K562 (cell line): ENCODE results near the gene PLGRKT. TPM values are rescaled to one million over a fixed set of nuclear protein-coding genes. Genes with fewer than 3 reads are reported as not detected.

ENCODE experiments used
- ELK1 ChIP-seq: sonication (generic); formaldehyde crosslinking; IDR thresholded peaks from 2 replicates; pipeline ENCODE4 v1.8.1; 2022; ENCODE audit warnings: missing genetic modification reagents
- HDAC2 ChIP-seq: fragments of 450-650 bp; IDR thresholded peaks from 2 replicates; pipeline ENCODE4 v1.6.1; 2016; ENCODE audit warnings: mild to moderate bottlenecking
- NCOA6 ChIP-seq: fragments of 450-650 bp; IDR thresholded peaks from 2 replicates; pipeline ENCODE4 v1.6.1; 2017; ENCODE audit warnings: mild to moderate bottlenecking
- SIX5 ChIP-seq, 2 experiments: IDR thresholded peaks; 2 replicates each; pipeline ENCODE4 v1.6.1; 2011; ENCODE audit warnings: low read length in 2 of 2, borderline replicate concordance in 1 of 2, low read depth in 1 of 2, mild to moderate bottlenecking in 1 of 2, moderate library complexity in 1 of 2; ENCODE audit not compliant: insufficient read depth in 1 of 2
- polyA plus RNA-seq, 8 experiments: library from polyadenylated mRNA; depleted of rRNA in 4 of 8; stranded (reverse) in 5 of 8; unstranded in 3 of 8; fragments of >200 nt; fragmentation: Nextera tagmentation in 2 of 8; fragmentation: Illumina TruSeq in 1 of 8; extraction: Ambion mirVana in 2 of 8; extraction: Trizol in 1 of 8; gene quantifications; 2 replicates each; pipeline versions ENCODE4 v1.2.1 to v1.2.3, GENCODE V29; 2011 to 2014; ENCODE audit warnings: inconsistent platforms in 1 of 8, missing spikeins in 1 of 8
- total RNA-seq, 7 experiments: library from RNA; depleted of rRNA in 6 of 7; stranded (reverse); fragments of >200 nt in 6 of 7; fragmentation: Illumina TruSeq in 2 of 7; extraction: Trizol in 2 of 7; gene quantifications; 2 replicates each; pipeline versions ENCODE4 v1.2.1 to v1.2.3, GENCODE V29; 2011 to 2021; ENCODE audit warnings: low replicate concordance in 1 of 7
- TF ChIP-seq, protein P1 (sequence below): sonication (generic); formaldehyde crosslinking; IDR thresholded peaks from 2 replicates; pipeline ENCODE4 v1.8.1; 2023; ENCODE audit warnings: missing genetic modification reagents, mild to moderate bottlenecking, borderline replicate concordance
- TF ChIP-seq, protein P2 (sequence below): fragments of 450-650 bp; formaldehyde crosslinking; IDR thresholded peaks from 2 replicates; pipeline ENCODE4 v1.4.0; 2020; ENCODE audit warnings: mild to moderate bottlenecking, moderate library complexity
- TF ChIP-seq, protein P3 (sequence below): fragments of 250-450 bp; sonication (Bioruptor Pico); IDR thresholded peaks from 2 replicates; pipeline ENCODE4 v1.5.0; 2020; ENCODE audit warnings: mild to moderate bottlenecking, borderline replicate concordance

PLGRKT gene
- total and polyA plus RNA-seq, 9 of the 15 experiments (the other 6 are each of a cell fraction or from before 2014, with no cell fraction given), result 4.7 to 13.8 (median 6.5) TPM

- TF ChIP-seq, protein P1, sequence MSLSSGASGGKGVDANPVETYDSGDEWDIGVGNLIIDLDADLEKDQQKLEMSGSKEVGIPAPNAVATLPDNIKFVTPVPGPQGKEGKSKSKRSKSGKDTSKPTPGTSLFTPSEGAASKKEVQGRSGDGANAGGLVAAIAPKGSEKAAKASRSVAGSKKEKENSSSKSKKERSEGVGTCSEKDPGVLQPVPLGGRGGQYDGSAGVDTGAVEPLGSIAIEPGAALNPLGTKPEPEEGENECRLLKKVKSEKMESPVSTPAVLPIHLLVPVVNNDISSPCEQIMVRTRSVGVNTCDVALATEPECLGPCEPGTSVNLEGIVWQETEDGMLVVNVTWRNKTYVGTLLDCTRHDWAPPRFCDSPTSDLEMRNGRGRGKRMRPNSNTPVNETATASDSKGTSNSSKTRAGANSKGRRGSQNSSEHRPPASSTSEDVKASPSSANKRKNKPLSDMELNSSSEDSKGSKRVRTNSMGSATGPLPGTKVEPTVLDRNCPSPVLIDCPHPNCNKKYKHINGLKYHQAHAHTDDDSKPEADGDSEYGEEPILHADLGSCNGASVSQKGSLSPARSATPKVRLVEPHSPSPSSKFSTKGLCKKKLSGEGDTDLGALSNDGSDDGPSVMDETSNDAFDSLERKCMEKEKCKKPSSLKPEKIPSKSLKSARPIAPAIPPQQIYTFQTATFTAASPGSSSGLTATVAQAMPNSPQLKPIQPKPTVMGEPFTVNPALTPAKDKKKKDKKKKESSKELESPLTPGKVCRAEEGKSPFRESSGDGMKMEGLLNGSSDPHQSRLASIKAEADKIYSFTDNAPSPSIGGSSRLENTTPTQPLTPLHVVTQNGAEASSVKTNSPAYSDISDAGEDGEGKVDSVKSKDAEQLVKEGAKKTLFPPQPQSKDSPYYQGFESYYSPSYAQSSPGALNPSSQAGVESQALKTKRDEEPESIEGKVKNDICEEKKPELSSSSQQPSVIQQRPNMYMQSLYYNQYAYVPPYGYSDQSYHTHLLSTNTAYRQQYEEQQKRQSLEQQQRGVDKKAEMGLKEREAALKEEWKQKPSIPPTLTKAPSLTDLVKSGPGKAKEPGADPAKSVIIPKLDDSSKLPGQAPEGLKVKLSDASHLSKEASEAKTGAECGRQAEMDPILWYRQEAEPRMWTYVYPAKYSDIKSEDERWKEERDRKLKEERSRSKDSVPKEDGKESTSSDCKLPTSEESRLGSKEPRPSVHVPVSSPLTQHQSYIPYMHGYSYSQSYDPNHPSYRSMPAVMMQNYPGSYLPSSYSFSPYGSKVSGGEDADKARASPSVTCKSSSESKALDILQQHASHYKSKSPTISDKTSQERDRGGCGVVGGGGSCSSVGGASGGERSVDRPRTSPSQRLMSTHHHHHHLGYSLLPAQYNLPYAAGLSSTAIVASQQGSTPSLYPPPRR (CRISPR knock-in tag), result no peak
- TF ChIP-seq NCOA6 (no peak), ELK1 (CRISPR knock-in tag) (no peak), HDAC2 (no peak), SIX5 (IDR thresholded peaks at IDR 0.05; ENCODE audit: borderline replicate concordance in 1 of 2, insufficient read depth in 1 of 2, low read depth in 1 of 2, low read length in 2 of 2) (no peak)
- TF ChIP-seq, protein P2, sequence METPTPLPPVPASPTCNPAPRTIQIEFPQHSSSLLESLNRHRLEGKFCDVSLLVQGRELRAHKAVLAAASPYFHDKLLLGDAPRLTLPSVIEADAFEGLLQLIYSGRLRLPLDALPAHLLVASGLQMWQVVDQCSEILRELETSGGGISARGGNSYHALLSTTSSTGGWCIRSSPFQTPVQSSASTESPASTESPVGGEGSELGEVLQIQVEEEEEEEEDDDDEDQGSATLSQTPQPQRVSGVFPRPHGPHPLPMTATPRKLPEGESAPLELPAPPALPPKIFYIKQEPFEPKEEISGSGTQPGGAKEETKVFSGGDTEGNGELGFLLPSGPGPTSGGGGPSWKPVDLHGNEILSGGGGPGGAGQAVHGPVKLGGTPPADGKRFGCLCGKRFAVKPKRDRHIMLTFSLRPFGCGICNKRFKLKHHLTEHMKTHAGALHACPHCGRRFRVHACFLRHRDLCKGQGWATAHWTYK (CRISPR knock-in tag), result no peak
- TF ChIP-seq, protein P3, sequence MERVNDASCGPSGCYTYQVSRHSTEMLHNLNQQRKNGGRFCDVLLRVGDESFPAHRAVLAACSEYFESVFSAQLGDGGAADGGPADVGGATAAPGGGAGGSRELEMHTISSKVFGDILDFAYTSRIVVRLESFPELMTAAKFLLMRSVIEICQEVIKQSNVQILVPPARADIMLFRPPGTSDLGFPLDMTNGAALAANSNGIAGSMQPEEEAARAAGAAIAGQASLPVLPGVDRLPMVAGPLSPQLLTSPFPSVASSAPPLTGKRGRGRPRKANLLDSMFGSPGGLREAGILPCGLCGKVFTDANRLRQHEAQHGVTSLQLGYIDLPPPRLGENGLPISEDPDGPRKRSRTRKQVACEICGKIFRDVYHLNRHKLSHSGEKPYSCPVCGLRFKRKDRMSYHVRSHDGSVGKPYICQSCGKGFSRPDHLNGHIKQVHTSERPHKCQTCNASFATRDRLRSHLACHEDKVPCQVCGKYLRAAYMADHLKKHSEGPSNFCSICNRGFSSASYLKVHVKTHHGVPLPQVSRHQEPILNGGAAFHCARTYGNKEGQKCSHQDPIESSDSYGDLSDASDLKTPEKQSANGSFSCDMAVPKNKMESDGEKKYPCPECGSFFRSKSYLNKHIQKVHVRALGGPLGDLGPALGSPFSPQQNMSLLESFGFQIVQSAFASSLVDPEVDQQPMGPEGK (CRISPR knock-in tag), result no peak
Measured at GRCh38 chr9:5428794-5429528, 8.8 kb downstream of the PLGRKT start (continued).
